Activated CD4-positive, CD25-positive, alpha-beta regulatory T cell treated with anti-CD3 and anti-CD28 coated beads, Interleukin-2, amount 50 U/mL, for 16 hours (primary cell): ENCODE results near the gene ADAMTS2.

ENCODE experiments used
- DNase-seq: peaks from one replicate; pipeline ENCODE4 v3.0.0-alpha.2; 2020; ENCODE audit warnings: low read depth, low spot score

The ADAMTS2 gene

GRCh38 chr5:179161901-179162300 is 183.4 kb downstream of the ADAMTS2 start:
- no peak for DNase-seq

GRCh38 chr5:179160584-179160983 is 184.7 kb downstream of the ADAMTS2 start:
- DNase-seq, result no peak

GRCh38 chr5:179158556-179158955 is 186.7 kb downstream of the ADAMTS2 start:
- DNase-seq, result no peak

GRCh38 chr5:179154991-179155955 is 190.0 kb downstream of the ADAMTS2 start:
- no peak for DNase-seq

GRCh38 chr5:179154346-179154990 is 190.8 kb downstream of the ADAMTS2 start:
- DNase-seq, result no peak

GRCh38 chr5:179153921-179154345 is 191.3 kb downstream of the ADAMTS2 start:
- DNase-seq, result no peak

GRCh38 chr5:179153341-179153901 is 191.8 kb downstream of the ADAMTS2 start:
- DNase-seq, result no peak

- no peak for DNase-seq
These were observed 192.3 kb downstream of the ADAMTS2 start for GRCh38 chr5:179152941-179153340.

GRCh38 chr5:179152144-179152895 is 192.9 kb downstream of the ADAMTS2 start:
- no peak for DNase-seq

GRCh38 chr5:179151286-179152118 is 193.8 kb downstream of the ADAMTS2 start:
- no peak for DNase-seq

GRCh38 chr5:179150011-179150410 is 195.2 kb downstream of the ADAMTS2 start:
- no peak for DNase-seq

GRCh38 chr5:179149278-179149677 is 196.0 kb downstream of the ADAMTS2 start:
- DNase-seq, result no peak

- DNase-seq, result no peak
These were observed 196.5 kb downstream of the ADAMTS2 start for GRCh38 chr5:179148703-179149170.

- no peak for DNase-seq
These were observed 197.1 kb downstream of the ADAMTS2 start for GRCh38 chr5:179147991-179148702.

- DNase-seq, result no peak
These were observed 199.0 kb downstream of the ADAMTS2 start for GRCh38 chr5:179146277-179146676.

GRCh38 chr5:179143446-179143845 is 201.8 kb downstream of the ADAMTS2 start:
- no peak for DNase-seq

GRCh38 chr5:179142434-179143198 is 202.6 kb downstream of the ADAMTS2 start:
- DNase-seq, result no peak

GRCh38 chr5:179141867-179142266 is 203.4 kb downstream of the ADAMTS2 start:
- no peak for DNase-seq

- DNase-seq, result no peak
These were observed 205.0 kb downstream of the ADAMTS2 start for GRCh38 chr5:179140293-179140692.
